GM18502 (cell line): ENCODE results near the gene KIRREL3.

Source experiments
- ATAC-seq: cut with Tn5 transposase; IDR thresholded peaks from one replicate; pipeline ENCODE4 v1.9.1; 2021; ENCODE audit warnings: mild to moderate bottlenecking; ENCODE audit not compliant: unreplicated experiment, poor library complexity

KIRREL3 gene

GRCh38 chr11:126529037-126529436, 471.5 kb downstream of the KIRREL3 start:
- ATAC-seq = no peak

GRCh38 chr11:126528075-126528474, 472.5 kb downstream of the KIRREL3 start:
- ATAC-seq = no peak

DNA sequence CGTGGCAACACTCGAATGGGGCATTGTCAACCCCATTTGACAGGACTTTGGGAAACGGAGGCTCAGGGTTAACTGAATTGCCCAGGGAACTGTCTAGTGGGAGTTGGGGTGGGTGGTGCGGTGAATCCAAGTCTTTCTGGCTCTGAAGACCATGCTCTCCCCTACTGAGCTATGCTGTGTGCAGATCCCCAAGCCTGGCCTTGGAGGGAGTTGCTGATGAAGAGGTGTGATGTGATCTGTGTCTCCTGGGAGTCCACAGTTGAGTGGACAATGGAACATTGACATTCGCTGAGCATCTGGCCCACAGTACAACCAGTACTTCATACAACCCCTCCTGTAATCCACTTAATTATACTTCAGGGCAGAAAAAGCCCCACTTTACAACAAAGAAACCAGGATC, 472.9 kb downstream of the KIRREL3 start:
- ATAC-seq = no peak

DNA sequence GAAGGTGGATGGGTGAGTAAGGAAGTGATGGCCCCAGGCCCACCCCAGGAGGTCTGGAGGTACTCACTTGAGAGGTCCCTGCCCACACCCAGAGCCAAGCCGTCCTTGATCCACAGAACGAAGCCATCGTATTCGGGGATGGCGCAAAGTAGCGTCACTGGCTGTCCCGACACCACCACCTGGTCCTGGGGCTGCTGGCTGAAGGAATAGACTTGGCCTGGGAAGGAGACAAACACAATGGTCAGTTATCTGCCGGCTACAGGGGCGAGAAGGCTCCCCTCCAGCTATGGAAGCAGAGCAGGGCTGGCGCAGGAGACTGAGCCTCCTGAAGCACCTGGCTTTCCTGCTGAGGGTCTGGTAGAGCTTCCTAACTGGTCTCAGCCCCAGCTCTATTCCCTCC, 474.1 kb downstream of the KIRREL3 start:
- ATAC-seq = no peak

DNA sequence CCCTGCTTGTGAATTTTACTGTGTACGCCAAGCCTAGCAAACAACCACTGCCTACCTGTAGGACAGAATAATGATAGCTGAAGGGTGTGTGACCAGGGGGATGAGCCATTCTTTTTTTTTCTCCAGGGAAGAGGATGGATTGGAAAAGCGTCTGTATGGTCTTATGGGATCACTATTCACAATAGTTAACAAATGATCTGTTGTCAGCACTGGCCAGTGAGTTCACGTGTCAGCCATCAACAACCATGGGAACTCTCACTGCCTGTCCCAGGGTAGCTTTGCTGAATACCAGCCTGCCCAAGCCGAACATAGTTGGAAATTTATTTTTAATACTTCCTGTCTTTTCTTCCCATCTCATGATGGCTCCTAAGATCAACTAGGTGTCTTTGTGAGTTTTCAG, 474.9 kb downstream of the KIRREL3 start:
- no peak for ATAC-seq

DNA sequence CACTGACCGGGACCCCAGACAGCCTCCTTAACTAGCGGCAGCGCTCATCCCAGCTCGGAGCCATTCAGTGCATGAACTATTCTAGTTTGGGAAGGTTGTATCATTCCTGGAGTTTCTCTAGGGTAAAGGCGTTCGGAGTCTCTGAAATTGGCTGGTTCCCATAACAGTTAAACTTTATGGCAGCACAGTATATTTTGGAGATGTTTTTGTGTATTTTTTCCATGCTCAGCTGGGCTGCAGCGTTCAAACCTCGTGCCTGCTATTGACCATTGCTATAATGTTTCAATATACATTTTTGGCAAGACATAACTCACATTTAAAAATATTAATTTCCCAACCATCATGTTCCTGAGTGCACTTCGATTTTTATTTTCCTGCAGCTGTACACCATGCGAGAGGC, 475.4 kb downstream of the KIRREL3 start:
- no peak for ATAC-seq

GRCh38 chr11:126523441-126524205, 476.9 kb downstream of the KIRREL3 start:
- ATAC-seq = no peak

DNA sequence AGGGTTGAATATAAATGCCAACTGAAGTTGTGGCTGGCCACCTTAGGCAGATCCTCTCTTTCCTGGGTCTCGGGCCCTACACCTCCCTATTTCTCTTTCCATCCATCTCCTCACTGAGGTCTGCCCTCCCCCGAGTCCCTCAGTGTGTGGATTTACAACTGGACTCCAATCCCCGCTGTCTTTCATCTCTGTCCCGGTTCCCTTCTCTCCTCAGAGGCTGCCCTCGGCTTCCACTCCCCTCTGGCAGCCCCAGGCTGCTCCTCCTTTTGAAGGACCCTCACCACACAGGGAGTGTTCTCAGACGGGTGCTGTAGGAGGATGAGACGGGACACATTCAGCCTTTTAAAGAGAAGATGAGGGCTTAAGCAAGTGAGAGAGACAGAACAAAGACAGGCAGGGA, 478.0 kb downstream of the KIRREL3 start:
- ATAC-seq = no peak

DNA sequence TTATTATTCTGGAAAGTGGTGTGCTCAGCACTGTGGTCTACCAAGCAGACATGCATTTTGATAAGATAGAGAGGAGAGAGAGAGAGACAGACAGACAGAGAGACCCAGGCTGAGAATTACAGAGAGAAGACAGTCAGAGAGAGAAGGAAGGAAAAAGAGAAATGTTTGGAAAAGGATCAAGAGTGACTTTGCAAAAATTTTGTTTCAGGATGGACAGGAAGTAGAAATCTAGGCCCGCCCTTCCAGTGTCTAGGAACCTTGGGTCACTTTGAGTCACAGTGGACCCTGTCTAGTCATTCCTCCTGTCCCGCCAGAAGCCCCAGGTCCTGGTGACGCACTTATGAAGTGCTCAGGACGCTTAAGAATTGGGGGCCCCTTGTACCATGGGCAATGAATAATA, 478.4 kb downstream of the KIRREL3 start:
- no peak for ATAC-seq

DNA sequence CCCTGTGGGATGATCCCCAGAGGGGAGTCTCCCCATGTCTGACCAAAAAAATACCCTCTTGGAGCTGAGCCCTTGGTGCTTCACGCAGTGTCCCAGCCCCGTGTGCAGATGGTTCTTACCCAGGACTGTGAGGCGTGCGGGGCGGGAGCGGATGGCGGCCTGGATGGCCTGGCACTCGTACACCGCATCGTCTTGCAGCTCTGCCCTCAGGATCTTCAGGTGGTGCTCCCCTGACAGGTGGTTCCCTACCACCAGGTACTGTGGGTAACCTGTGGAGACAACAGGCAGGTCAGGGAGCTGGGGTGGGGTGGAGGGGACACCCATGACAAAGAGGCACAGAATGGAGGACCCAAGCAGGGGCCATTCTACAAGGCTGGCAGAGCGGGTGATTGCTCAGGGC, 479.4 kb downstream of the KIRREL3 start:
- ATAC-seq = no peak

DNA sequence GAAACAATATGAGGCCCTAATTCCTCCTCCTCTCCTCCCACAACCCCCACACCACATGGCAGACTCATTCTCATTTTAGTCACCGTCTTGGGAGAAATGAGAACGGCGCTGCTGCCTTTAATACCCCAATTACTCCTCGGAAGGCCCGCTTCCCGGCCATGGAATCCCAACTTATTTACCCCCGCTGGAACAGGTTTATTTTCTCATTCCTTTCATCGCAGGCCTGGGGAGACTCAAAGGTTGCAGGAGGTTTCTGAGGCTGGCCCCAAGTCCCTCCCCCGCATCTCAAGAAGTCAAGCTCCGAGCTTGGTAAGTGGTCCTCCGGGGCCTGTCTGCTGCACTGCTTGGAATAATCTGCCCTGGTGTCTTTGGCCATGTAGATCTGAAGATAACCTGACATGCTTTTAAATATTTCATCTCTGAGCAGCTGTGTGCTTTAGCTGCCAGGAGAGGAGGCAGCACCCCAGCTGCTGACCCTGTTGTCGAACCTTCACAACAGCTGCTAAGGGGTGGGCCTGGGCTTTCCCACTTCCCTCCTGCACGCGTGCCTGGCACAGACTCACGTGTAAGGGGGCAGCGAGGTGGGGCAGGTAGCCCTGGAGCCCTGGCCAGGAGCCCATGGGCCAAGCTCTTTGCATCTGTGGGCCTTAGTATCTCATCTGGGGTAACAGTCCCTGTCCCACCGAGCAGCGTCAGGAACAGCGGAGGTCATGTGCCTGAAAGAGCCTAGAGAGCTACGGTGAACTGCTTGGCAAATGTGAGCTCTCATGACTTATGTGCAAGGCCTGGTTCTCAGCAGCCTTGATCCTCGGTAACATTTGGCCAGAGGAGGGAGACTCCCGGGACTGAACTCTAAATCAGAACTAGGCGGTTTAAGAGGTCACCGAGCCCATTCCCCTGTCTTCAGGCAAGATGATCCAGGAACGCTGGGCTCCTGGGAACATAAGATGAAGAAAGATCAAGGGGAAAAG, 480.5 kb downstream of the KIRREL3 start:
- ATAC-seq = no peak

GRCh38 chr11:126518972-126519690, 481.4 kb downstream of the KIRREL3 start:
- no peak for ATAC-seq

DNA sequence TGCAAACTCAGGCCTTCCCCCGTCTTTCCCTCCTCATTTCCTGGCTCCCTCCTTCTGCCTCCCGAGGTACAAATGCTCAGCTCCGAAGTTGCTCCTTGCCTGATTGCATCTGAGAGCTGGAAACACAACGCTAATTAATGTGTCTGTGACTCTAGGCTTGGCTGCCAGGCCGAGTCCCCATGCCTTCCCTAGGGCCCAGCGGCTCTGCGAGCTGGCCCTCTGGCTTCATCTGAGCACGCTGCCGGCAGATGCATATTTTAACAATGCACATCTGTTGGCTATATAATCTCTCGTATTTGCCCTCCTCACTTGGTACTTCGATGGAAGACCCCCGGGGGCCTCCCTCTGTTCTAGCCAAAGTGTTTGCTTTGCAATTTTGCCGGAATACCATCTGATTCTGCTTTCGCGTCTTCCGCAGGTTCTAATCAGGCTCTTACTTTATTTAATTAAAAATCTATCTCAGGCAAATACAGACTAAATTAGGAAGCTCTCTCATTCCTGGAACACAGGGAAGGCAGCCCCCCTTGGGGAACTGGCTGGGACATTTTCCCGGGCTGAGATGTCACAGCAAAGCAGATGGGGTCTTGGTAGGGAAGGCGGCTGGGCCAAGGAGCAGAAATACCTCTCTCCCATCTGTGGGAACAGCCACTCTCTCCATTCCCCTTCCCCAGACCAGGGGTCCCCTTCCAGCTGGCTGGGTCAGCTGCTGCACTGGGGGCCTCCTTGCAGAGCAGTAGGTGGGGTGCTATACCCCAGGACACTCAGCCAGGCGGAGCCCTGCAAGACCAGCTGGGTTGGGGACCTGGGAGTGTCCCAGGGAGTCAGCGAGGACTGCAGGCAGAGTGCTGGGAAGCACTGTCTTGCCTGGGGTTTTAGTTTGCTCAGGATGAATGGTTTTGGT, 482.2 kb downstream of the KIRREL3 start:
- no peak for ATAC-seq

- ATAC-seq = no peak
Observed at GRCh38 chr11:126515501-126515900, 485.1 kb downstream of the KIRREL3 start.

- ATAC-seq = no peak
Observed at GRCh38 chr11:126514061-126514693, 486.4 kb downstream of the KIRREL3 start.

DNA sequence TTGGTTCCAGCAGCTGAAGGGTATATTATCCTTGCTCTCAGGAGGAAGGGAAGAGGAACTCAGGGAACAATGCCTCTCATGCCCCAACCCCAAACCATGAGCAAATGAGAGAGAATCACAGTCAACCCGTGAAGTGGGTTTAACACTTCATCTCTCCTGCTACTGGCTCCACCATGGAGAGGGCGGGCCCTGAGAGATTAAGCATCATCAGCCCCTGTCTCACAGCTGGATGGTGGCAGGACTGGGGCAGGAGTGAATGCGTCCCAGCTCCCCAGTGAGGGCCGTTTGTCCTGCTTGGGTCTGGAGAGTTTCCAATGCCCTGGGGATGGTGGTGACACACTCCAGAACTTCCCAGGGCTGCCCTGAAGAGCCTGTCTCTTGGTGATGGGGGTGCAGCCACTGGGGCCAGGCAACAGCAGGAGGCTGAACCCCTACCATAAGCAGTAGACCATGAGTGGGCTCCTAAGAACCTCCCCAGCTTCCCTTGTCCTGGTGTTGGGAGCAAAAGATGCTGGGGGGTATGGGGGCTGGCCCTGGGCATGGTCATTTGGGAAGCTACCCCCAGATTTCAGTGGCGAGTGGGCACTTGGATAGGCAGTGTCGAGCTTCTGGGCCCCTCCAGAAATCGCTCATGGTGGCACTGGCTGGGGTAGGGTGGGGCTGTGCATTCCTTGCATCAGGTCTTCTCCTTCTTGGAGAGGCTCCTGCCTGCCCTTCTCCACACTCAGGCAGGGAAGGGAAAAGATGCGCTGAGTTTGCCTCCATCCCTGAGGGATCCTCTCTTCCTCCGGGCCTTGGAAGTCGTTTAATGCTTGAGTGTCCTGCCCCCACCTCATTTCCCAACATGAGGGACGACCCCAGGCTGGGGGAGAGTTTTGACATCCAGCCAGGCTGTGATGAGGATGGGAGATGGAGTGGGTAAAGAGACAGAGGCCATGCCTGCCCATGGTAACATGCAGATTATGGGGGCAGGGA, 487.5 kb downstream of the KIRREL3 start:
- ATAC-seq = no peak

DNA sequence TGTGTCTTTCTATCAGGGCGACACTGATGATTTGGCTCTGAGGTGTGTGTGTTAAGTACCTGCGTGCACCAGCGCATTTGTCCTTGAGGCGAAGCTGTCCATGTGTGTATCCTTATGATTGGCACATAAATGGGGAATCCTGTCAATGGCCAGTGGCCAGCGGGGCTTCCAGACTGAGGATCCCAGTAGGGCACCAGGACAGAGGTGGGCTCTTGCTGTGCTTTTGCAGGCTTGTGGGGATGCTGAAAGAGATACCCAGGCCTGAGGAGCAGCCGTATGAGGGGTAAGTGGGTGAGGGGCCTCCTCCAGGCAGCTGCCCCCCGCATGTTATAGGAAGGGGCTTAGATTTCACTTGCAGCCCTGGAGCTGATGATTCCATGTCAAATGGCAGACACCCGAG, 488.3 kb downstream of the KIRREL3 start:
- ATAC-seq = no peak

DNA sequence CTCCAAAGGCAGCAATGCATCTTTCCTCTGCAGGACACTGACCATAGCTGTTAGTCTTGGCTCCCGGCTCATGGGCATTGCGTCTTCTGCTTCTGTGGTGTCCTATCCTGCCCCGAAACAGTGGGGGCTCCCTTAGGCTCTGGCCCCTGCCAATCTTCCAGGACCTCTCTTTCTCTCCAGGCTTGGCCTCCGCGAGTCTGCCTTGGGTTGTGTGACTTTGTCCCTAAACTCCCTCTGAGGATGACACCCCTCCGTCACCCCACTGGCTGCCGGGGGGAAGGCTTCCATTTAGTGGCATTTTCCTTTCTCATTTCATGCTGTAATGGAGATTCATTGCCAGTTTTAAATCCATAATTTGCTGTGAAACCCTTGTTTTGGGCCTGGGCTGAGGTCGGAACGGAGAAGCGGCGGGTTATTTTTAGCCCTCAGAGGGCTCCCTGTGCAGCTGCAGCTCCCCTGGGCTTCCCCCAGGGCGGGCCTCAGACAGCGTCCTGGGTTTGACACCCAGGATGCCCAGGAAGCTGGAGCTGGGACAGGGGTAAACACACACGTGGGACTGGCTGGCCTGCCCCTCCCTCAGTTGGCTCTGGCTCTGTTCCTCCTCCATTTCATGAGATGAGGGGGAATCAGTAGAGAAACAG, 489.0 kb downstream of the KIRREL3 start:
- ATAC-seq = no peak
